Measurements from ENCODE around the gene CBX6.
A peak's percentile ranks its signal among the peaks of the same experiment; 100 is the strongest.
"Not testable (repeated sequence)": the region's sequence is repeated elsewhere in the genome, so short reads cannot be mapped to it uniquely, and the experiment has no call there.

The CBX6 gene

DNA sequence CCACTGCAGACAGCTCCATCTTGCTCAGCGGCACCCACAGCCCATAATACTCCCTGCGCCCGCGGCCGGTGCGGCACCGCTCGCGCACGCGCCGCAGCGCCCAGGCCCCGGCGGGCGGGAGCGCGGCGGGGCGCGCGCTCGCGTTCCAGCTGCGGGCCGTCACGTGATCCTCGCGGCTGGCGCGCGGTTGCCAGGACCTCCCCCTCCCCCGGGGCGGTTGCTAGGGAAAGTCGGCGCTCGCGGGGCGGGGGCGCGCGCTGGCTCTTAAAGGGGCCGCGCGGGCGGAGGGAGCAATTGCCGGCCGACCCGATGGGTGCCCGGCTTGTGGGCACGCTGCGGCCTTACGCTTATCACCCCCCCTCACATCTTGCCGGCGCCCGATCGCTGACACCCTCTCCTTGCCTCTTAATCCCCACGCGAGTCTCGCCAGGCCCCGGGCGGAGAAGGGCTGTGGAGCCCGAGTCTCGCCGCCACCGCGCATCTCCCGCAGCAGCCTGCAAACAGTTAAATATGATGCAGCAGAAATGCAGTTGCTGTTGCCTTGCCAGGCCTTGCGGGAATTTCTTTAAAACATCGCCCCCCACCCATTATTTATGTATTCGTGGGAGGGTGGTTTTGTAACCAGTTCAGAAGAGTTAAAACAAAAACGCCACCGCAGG lies at the start of gene CBX6:
CBX6 (minus strand) TSS at position 45 of the 659 bp plus-strand sequence; CDS start at position 19, 26 bp downstream.
- DNase-seq (ENCODE audit: low spot score): peak; percentile 95

DNA sequence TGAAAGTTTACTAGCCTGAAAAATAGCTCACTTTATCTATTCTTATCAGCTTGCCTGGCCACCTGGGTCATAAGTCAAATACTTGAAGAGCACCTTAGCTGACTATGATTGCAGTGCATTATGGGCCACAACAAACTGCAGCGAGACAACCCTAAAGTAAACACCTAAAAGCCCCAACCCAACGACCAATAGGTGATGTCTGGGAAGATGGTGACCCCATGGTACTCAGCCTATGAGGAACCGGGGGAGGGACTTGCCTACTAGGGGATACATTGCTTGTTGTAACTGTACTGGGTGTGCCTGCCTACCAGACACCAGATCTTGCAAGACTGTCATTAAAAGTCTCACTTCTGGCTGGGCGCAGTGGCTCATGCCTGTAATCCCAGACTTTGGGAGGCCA lies 49.8 kb upstream of the CBX6 start:
- no peak for DNase-seq (ENCODE audit: low spot score)

DNA sequence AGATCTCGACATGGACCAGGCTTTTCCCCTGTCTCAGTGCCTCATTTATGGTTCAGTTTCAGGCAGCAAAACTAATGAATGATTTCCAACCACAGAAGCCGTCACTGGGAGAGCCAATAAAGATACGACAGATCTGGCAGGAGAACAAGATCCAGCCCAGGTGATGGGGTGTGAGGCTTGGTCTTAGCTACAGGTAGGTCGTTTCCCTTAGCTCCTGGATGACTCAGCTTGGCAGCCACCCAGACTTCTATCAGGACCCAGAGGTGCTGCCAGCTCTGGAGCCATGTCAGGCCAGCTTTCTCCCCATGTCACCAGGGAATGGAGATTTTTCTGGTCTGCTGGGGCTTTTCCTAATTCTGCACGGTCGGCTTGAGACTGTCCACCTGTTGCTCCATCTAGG lies 49.1 kb upstream of the CBX6 start:
- no peak for DNase-seq (ENCODE audit: low spot score)

DNA sequence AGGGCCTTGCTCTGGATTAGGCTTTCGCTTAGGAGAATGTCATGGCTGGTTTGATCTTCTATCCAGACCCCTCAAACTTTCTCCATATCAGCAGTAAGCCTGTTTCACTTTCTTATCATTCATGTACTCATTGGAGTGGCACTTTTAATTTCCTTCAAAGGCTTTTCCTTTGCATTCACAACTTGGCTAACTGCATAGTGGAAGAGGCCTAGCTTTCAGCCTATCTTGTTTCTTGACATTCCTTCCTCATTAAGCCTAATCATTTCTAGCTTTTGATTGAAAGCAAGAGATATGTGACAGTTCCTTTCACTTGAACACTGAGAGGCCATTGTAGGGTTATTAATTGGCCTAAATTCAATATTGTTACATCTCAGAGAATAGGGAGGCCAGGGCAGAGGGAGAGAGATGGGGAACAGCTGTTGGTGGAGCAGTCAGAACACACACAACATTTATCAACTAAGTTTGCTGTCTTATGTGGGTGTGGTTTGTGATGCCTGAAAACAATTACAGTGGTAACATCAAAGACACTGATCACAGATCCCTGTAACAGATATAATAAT lies 47.7 kb upstream of the CBX6 start:
- DNase-seq (ENCODE audit: low spot score): no peak

DNA sequence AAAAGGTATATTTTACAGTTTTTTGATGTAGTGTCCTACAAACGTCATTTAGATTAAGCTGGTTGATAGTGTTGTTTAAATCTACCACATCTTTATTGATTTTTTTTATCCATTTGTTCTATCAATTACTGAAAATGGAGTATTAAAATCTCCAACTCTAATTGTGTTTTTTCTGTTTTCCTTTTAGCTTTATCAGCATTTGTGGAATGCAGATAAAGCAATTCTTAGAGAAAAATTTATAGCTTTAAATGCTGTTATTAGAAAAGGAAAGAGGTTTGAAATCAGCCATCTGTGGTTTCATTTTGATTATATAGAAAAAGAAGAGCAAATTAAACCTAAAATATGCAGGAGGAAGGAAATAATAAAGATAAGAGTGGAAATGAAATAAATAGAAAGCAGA lies 39.4 kb upstream of the CBX6 start:
- no peak for DNase-seq (ENCODE audit: low spot score)

DNA sequence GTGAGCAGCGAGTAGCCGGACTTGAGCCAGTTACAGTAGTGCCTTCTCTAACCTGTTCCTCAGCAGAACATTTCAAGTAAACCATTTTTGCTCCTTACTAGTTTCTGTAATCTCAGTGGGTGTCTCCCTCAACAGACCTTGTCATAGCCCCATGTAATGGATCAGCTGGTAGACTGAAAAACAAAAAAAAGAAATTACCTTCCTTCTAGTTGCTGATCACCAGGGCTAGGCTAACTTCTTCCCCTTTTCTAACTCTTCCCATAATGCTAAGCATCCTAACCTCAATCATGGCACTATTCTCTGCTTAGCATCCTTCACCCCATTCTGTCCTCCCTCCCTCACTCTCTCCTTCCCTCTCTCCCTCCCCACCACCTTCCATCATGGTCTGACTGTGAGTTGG lies 35.8 kb upstream of the CBX6 start:
- DNase-seq (ENCODE audit: low spot score): no peak

DNA sequence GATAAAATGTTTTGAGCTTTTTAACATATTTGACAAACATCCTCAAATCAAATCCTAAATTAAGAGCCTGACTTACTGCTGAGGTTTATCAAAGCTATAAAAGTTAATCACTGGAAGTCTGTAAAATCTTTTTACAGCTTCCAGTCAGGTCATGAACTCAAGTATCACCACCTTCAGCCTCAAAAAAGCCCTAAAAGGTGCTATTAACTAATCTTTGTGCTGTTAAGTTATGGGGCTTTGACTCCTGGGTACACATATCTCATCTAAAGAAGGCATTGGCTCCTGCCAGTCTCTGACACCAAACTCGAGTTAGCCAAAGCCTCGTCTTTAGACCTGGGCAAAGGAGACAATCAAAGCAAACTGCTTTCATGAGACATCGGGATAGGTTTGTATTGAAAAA lies 34.0 kb upstream of the CBX6 start:
- DNase-seq (ENCODE audit: low spot score): no peak

DNA sequence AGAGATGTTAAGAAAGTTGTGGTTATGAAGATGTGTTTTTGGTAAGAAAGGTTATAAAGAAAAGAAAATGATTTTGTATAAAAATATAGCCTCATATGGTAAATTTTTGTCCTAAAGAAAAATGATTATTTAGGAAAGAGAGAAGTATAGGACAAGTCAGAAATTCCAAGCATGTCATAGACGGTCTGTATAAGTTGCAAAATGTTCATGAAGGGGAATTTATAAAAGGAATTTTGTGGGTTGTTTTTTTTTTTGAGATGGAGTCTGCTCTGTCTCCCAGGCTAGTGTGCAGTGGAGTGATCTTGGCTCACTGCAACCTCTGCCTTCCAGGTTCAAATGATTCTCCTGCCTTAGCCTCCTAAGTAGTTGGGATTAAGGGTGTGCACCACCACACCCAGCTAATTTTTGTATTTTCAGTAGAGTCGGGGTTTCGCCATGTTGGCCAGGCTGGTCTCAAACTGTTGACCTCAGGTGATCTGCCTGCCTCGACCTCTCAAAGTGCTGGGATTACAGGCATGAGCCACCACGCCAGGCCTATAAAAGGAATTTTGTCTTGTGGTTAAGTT lies 32.1 kb upstream of the CBX6 start:
- not testable (repeated sequence) for DNase-seq (ENCODE audit: low spot score)

DNA sequence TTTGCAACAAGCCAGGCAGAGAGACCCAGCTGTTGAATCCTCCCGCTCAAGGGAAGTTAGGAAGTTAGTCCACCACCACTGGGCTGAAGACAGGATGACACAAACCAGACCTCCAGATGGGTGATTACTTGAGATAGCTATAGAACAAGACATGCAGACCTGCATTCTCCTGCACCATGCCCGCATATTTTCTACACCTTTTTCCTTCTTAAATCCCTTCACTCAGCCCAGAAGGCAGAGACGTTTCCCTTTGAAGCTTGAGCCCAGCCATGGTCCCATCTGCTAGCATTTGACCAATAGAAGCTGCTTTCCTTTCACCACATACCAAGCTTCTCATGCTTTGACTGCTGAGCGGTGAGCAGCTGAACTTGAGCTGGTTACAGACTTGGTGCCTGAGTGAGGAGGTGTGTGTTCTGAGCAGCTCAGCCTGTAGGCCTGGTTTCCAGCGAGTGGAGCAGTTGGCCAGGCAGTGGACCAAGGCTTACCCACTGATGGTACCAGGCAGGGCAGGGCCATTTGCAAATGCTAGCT lies 29.2 kb upstream of the CBX6 start:
- DNase-seq (ENCODE audit: low spot score): no peak

DNA sequence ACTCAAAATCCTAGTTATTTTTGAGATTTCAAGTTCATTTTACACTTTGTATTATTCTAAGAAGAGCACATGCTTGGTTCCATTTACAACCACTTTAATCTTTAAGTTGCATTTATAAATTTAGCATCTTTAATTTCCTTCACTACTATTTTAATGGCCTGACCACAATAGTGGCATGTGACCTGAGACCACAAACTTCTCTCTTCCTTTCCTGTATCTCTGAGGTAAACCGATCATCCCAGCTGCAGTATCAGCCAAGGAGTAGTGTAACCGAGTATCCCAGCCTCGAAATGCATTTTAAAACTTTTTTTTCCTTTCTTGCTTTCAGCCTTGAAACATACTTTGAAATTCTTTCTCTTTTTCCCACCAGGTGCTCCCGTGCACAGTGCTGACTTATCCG lies 28.7 kb upstream of the CBX6 start:
- DNase-seq (ENCODE audit: low spot score): no peak

DNA sequence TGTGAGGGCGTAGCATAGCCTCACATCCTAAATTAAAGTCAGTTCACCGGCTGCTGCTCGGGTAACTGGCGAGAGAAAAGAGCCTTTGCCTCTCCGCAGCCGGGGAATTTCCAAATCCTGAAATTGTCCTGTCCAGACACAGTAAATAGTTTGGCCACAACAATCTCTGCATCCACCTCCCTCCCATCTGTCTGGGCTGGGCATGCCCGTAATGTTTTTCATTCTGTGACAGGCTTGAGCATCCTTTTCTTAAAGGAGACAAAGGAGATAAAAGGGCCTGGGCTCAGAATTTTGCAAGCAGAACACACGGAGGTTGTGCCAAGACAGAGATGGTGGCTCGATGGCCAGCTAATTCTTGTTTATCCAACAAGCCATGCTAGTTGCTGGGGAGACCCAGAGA lies 19.2 kb upstream of the CBX6 start:
- no peak for DNase-seq (ENCODE audit: low spot score)

DNA sequence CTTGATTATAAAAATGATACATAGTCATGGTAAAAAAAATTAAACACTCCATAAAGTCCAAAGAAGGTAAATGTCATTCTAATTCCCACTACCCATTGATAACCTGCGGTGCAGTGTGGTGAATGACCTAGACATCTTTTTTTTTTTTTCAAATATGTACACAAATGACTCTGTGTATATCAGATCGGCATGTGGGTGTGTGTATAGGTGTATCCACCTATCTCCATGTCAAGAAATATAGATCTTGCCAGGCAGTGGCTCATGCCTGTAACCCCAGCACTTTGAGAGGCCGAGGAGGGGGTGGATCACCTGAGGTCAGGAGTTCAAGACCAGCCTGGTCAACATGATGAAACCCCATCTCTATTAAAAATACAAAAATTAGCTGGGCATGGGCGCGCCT lies 18.4 kb upstream of the CBX6 start:
- DNase-seq (ENCODE audit: low spot score): no peak

DNA sequence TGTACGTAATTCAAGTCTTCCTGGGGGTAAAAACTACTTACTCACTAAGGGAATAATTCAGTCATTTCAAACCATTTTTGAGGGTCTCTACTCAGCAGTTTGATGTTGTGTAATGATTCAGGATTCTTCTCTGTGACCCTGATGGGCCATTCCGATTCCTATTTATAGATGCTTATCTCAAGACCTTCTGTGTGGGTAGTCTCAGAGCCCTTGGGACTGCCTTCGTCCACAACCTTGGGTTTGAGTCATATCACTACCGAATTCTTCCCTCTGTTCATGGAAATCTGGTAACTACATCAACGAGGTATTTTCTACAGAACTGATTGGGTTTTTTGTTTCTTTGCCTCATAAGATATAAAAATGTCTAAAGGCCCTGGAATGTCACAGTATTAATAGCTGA lies 14.3 kb upstream of the CBX6 start:
- DNase-seq (ENCODE audit: low spot score): no peak

DNA sequence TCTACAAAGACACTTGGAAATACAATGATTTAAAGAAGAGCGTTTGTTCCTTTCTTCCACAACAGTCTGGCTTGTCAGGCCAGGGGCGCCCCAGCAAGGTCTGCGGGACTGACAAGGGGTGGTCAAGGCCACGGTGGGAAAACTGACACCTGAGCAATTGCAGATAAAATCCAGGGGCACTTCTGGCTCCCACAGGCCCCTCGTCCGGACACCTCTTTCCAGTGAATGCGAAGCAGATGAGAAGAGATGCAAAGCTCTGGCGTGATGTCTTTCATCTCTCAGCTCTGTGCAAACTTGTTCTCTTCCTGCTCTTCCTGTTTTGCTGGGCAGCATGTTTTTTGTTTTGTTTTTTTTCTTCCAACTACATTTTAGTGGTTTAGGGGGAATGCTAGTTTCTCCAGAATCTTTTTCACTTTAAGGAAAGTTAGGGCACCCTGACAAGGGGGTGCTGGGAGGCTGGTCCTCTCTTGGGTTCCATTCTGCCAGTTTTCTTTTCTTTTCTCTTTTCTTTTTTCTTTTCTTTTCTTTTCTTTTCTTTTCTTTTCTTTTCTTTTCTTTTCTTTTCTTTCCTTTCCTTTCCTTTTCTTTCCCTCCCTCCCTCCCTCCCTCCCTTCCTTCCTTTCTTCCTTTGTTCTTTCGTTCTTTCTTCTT lies 11.1 kb upstream of the CBX6 start:
- no peak for DNase-seq (ENCODE audit: low spot score)

DNA sequence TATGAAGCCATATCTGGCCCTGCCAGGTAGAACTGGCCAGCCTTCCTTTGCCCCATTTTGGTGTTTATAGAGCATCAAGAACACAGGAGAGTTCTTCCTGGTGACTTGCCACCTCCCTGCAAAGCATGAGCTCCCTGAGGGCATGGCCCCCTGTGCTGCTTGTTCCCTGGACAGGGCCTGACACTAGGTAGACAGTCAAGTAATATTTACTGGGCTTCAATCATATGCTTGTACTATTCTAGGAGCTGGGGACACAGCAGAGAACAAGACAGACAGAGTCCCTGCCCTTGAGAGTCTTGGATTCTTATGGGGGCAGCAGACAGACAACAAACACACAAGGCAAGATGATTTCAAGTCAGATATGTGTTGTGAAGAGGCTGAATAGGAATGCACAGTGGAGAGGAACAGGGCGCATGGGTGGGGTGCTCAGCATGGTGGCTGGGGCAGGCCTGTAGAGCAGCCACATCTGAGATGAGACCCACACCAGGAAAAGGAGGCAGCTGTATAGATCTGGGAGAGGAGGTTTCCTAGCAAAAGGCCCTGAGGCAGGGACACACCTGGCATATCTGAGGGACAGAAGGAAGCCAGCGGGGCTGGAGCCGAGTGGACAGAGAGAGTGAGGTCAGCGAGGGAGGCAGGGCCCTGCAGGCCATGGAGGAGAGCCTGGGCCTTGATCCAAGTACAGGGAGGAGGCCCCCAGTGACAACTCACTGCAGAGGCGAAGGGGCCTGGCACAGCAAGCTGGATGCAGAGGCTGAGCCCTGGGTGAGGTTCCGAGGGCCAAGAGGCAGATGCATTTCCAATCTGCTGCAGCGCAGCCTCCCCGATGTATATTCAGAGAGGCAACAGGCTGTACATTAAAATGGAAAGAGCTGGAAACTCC lies 10.2 kb upstream of the CBX6 start:
- no peak for DNase-seq (ENCODE audit: low spot score)

DNA sequence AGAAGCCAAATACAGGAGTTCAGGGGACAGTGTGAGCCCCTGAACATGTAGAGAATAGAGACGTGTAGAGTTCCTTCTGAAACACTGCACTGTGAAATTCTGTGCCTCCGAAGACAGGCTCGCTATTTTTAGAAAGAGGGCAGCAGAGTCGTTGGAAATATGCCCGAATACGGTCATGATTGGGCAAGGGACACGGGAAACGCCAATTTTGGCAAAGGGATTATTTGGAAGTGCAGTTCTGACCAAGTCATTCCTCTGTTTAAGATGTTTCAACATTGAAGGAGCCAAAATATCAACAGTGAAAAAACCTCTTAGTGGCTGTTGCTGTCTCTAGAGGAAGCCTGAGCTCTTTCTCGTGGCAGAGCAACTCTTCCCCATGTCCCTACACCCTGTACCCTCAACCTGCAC lies 9.5 kb upstream of the CBX6 start:
- DNase-seq (ENCODE audit: low spot score): no peak

DNA sequence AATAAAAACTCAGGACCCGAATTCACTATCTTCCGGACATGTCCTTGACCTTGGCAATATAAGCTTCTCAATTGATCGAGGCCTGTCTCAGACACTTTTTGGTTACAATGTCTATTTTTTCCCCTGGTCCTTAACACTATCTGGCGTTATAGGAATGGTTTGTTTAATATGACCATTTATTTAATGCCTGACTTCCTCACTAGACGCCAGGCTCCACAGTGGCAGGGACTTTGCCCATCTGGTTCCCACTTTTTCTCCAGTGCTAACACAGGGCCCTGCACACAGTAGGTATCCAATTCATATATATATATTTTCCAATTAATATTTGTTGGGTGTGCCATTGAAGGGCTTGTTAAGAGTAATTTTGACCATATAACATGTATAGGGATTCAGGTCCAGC lies 7.9 kb upstream of the CBX6 start:
- no peak for DNase-seq (ENCODE audit: low spot score)

DNA sequence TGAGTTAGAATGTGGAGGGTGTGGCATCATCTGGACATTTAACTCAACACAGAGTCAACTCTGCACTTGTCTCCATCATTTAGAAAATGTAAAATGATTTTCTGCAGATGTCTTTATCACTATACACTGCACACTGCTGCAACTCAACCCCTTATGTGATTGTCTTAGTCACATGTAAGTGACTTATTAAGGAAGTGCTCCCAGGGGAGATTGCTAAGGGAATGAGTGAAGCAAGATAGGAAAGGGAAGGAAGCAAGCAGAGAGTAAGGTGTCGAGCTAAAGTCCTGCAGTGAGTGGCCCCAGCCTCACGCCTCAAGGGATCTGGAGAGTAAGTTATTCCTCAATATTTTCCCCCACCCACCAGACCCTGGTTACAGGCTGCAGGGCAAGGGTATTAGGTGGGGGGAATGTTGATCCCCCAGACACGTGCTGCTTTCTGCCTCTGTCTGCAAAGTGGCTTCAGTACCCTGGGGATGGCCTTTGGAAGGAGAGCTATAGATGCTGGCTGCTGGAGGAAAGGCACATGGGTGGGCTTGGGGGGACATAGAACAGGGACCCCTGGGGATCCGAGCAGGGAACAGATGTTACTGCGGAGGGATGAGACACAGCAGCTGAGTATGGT lies 7.2 kb upstream of the CBX6 start:
- DNase-seq (ENCODE audit: low spot score): no peak

DNA sequence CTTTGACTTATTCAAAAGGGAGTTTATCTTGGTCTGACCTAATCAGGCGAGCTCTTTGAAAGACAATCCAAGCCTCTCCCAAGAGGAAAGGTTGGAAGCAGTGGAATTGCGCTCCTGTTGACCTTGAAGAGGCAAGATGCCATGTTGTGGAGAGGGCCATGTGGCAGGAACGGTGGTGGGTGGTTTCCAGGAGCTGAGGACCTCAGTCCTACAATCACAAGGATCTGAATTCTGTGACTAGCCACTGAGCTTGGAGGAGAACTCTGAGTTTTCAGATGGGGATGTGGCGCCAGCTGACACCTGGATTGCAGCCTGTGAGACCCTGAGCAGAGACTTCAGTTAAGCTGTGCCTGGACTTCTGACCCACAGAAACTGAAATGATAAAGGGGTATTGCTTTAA lies 6.0 kb upstream of the CBX6 start:
- DNase-seq (ENCODE audit: low spot score): no peak

DNA sequence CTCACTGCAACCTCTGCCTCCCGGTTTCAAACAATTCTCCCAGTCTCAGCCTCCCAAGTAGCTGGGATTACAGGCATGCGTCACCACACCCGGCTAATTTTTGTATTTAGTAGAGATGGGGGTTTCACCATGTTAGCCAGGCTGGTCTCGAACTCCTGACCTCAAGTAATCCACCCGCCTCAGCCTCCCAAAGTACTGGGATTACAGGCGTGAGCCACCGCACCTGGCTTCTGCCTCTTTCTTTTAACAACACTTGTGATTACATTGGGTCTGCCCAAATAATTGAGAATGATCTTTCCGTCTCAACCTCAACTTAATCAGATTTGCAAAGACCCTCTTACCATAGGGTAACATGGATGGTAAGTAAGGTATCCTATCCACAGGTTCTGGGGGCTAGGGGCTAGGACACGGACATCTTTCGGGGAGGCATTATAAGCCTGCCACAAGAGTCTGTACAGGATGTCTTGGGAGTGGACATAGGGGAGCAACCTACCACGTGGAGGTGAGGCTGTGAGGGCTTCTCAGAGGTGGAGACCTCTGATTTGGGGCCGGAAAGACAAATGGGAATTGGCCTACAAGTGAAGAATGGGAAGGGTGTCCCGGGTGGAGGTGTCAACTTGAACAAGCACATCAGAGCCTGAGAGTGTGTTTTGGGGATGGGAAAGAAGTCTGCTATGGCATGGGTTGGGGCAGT lies 2.7 kb upstream of the CBX6 start:
- DNase-seq (ENCODE audit: low spot score): no peak
